Activated T-helper 2 cell treated with anti-CD3 and anti-CD28 coated beads, Interferon-gamma antibody, Interleukin-2, Interleukin-4, amounts not matched to agents 10 μg/mL and 5 μg/mL and 100 μg/mL, durations not matched to agents 14 hours and 24 hours and 36 hours (primary cell): Measurements from ENCODE around the gene OAF. TPM values are rescaled to one million over a fixed set of nuclear protein-coding genes. Genes with fewer than 3 reads are reported as not detected.

Experiments used
- DNase-seq: peaks from one replicate; pipeline ENCODE4 v3.0.0; 2021; ENCODE audit warnings: low spot score
- H3K27ac Mint-ChIP-seq: one replicate; pipeline ENCODE4 v1.8.0; 2021; ENCODE audit warnings: mixed read lengths
- H3K27me3 Mint-ChIP-seq: one replicate; pipeline ENCODE4 v1.8.0; 2021; ENCODE audit warnings: low read depth, mixed read lengths
- H3K36me3 Mint-ChIP-seq: one replicate; pipeline ENCODE4 v1.8.0; 2021; ENCODE audit warnings: low read depth, mixed read lengths
- H3K4me1 Mint-ChIP-seq: one replicate; pipeline ENCODE4 v1.8.0; 2021; ENCODE audit warnings: low read depth, mixed read lengths
- H3K4me3 Mint-ChIP-seq: one replicate; pipeline ENCODE4 v1.8.0; 2021; ENCODE audit warnings: low read depth, mild to moderate bottlenecking, moderate library complexity, mixed read lengths
- H3K9me3 Mint-ChIP-seq: one replicate; pipeline ENCODE4 v1.8.0; 2021; ENCODE audit warnings: mixed read lengths
- intact Hi-C: fragments of 100-400 bp; cut with micrococcal nuclease; formaldehyde crosslinking; loops from one replicate; pipeline ENCODE4 v1.15.1; 2023
- total RNA-seq: library from RNA; stranded (reverse); gene quantifications from 2 replicates; pipeline ENCODE4 v1.2.3, GENCODE V29; 2022

Gene OAF
- total RNA-seq, 1 donor from 2014 or later, result 2.9 TPM

GRCh38 chr11:120186774-120187591, 23.8 kb upstream of the OAF start:
- Mint-ChIP-seq H3K9me3 (no peaks in the 10 kb centered on the region), H3K27ac (no peak overlapping the region), H3K36me3 (no peaks in the 10 kb centered on the region), H3K4me3 (no peak overlapping the region), H3K4me1 (peaks cover 12% of the 10 kb centered on the region), H3K27me3 (peaks cover 13% of the 10 kb centered on the region)
- intact Hi-C loops, result no loop called here
- no peak for DNase-seq

GRCh38 chr11:120188371-120188770, 22.5 kb upstream of the OAF start:
- no peak overlapping the region for H3K4me3 Mint-ChIP-seq
- no peaks in the 10 kb centered on the region for H3K9me3 Mint-ChIP-seq
- no peak overlapping the region for H3K27ac Mint-ChIP-seq
- H3K36me3 Mint-ChIP-seq, result no peaks in the 10 kb centered on the region
- H3K27me3 Mint-ChIP-seq, result peaks cover 13% of the 10 kb centered on the region
- H3K4me1 Mint-ChIP-seq, result peaks cover 12% of the 10 kb centered on the region
- DNase-seq, result no peak
- intact Hi-C loops, result no loop called here

- Mint-ChIP-seq H3K27ac (no peak overlapping the region), H3K4me1 (peaks cover 12% of the 10 kb centered on the region), H3K4me3 (no peak overlapping the region), H3K27me3 (peaks cover 7% of the 10 kb centered on the region), H3K9me3 (no peaks in the 10 kb centered on the region), H3K36me3 (no peaks in the 10 kb centered on the region)
- DNase-seq, result no peak
- intact Hi-C loops, result no loop called here
These were observed 21.9 kb upstream of the OAF start for GRCh38 chr11:120188811-120189455.

- H3K27me3 Mint-ChIP-seq, result peaks cover 7% of the 10 kb centered on the region
- H3K4me1 Mint-ChIP-seq, result peaks cover 10% of the 10 kb centered on the region
- intact Hi-C loops, result no loop called here
- no peaks in the 10 kb centered on the region for H3K36me3 Mint-ChIP-seq
- H3K4me3 Mint-ChIP-seq, result no peak overlapping the region
- H3K27ac Mint-ChIP-seq, result no peak overlapping the region
- no peak for DNase-seq
- H3K9me3 Mint-ChIP-seq, result no peaks in the 10 kb centered on the region
These were observed 19.8 kb upstream of the OAF start for GRCh38 chr11:120191058-120191457.

- Mint-ChIP-seq H3K36me3 (no peaks in the 10 kb centered on the region), H3K4me1 (no peaks in the 10 kb centered on the region), H3K9me3 (no peaks in the 10 kb centered on the region), H3K27ac (no peak overlapping the region), H3K4me3 (no peak overlapping the region), H3K27me3 (peaks cover 7% of the 10 kb centered on the region)
- intact Hi-C loops, result no loop called here
- DNase-seq, result no peak
These were observed 17.8 kb upstream of the OAF start for GRCh38 chr11:120192831-120193625.

GRCh38 chr11:120194166-120194565, 16.7 kb upstream of the OAF start:
- Mint-ChIP-seq H3K27ac (no peak overlapping the region), H3K9me3 (no peaks in the 10 kb centered on the region), H3K36me3 (no peaks in the 10 kb centered on the region), H3K4me3 (no peak overlapping the region), H3K4me1 (no peaks in the 10 kb centered on the region), H3K27me3 (peaks cover 4% of the 10 kb centered on the region)
- DNase-seq, result no peak
- intact Hi-C loops, result no loop called here

- Mint-ChIP-seq H3K4me1 (no peaks in the 10 kb centered on the region), H3K27ac (no peak overlapping the region), H3K4me3 (no peak overlapping the region), H3K36me3 (no peaks in the 10 kb centered on the region), H3K9me3 (no peaks in the 10 kb centered on the region), H3K27me3 (peaks cover 6% of the 10 kb centered on the region)
- no peak for DNase-seq
- intact Hi-C loops, result no loop called here
These were observed 15.1 kb upstream of the OAF start for GRCh38 chr11:120195601-120196320.

- peaks cover 6% of the 10 kb centered on the region for H3K27me3 Mint-ChIP-seq
- H3K4me3 Mint-ChIP-seq, result no peak overlapping the region
- no peak for DNase-seq
- H3K9me3 Mint-ChIP-seq, result no peaks in the 10 kb centered on the region
- no peaks in the 10 kb centered on the region for H3K36me3 Mint-ChIP-seq
- intact Hi-C loops, result no loop called here
- H3K4me1 Mint-ChIP-seq, result no peaks in the 10 kb centered on the region
- H3K27ac Mint-ChIP-seq, result no peak overlapping the region
These were observed 14.0 kb upstream of the OAF start for GRCh38 chr11:120196826-120197225.

GRCh38 chr11:120197251-120197891, 13.5 kb upstream of the OAF start:
- DNase-seq, result no peak
- H3K9me3 Mint-ChIP-seq, result no peaks in the 10 kb centered on the region
- H3K27ac Mint-ChIP-seq, result no peak overlapping the region
- intact Hi-C loops, result no loop called here
- H3K36me3 Mint-ChIP-seq, result no peaks in the 10 kb centered on the region
- no peak overlapping the region for H3K4me3 Mint-ChIP-seq
- no peaks in the 10 kb centered on the region for H3K4me1 Mint-ChIP-seq
- peaks cover 6% of the 10 kb centered on the region for H3K27me3 Mint-ChIP-seq

GRCh38 chr11:120197977-120198376, 12.9 kb upstream of the OAF start:
- Mint-ChIP-seq H3K4me1 (no peaks in the 10 kb centered on the region), H3K36me3 (no peaks in the 10 kb centered on the region), H3K27ac (no peak overlapping the region), H3K9me3 (no peaks in the 10 kb centered on the region), H3K4me3 (no peak overlapping the region), H3K27me3 (peaks cover 7% of the 10 kb centered on the region)
- DNase-seq, result no peak
- intact Hi-C loops, result no loop called here

- Mint-ChIP-seq H3K4me3 (no peak overlapping the region), H3K27ac (no peak overlapping the region), H3K9me3 (no peaks in the 10 kb centered on the region), H3K36me3 (no peaks in the 10 kb centered on the region), H3K27me3 (peaks cover 9% of the 10 kb centered on the region), H3K4me1 (no peaks in the 10 kb centered on the region)
- no peak for DNase-seq
- intact Hi-C loops, result no loop called here
These were observed 12.4 kb upstream of the OAF start for GRCh38 chr11:120198403-120198786.

GRCh38 chr11:120198787-120199469, 11.9 kb upstream of the OAF start:
- Mint-ChIP-seq H3K9me3 (no peaks in the 10 kb centered on the region), H3K36me3 (no peaks in the 10 kb centered on the region), H3K4me3 (no peak overlapping the region), H3K27me3 (peaks cover 9% of the 10 kb centered on the region), H3K27ac (no peak overlapping the region), H3K4me1 (no peaks in the 10 kb centered on the region)
- intact Hi-C loops, result no loop called here
- DNase-seq, result no peak
